ENCODE results near the gene DNAH17. TPM values are rescaled to one million over a fixed set of nuclear protein-coding genes. Genes with fewer than 3 reads are reported as not detected.
A peak's percentile ranks its signal among the peaks of the same experiment; 100 is the strongest.

Gene DNAH17
- total RNA-seq, 1 donor from 2014 or later, result 0.81 TPM

DNA sequence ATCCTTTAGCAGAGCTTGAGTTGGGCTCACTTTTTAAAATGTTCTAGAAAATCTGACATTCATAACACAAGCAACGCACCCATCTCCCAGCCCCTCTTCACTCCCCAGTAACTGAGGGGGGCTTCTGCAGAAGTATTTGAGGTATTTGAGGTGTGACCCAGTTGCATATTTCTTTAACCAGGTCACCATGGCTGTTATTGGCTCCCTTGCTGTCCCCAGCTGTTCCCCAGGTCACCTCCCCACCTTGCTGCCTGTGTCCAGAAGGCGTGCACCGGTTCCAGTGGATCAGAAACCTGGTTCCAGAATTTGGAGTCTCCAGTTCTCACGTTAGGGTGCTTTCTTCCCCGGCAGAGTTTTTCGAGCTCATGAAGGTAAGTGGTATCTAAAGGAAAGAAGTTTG lies 184.9 kb downstream of the DNAH17 start:
- DNase-seq (ENCODE audit: low spot score), result no peak
- intact Hi-C loops (cut with DNase I), result no loop called here

DNA sequence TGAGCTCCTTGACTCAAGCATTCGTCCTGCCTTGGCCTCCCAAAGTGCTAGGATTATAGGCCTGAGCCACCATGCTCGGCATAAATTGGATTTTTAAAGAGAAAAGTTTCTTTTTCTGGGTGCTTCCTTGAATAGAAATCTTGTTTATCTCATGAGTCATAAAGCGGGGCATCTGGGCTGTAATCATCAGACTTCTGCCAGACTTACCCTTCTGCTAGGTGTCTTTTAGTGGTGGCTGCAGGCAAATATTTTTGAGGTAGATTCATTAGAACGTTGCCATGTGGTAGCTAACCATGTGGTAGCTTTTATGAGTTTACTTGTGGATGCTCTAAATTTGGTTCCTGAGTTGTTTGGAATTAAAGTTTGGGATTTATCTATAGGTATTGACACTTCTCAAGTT lies 185.4 kb downstream of the DNAH17 start:
- no peak for DNase-seq (ENCODE audit: low spot score)
- intact Hi-C loops (cut with DNase I), result no loop called here

DNA sequence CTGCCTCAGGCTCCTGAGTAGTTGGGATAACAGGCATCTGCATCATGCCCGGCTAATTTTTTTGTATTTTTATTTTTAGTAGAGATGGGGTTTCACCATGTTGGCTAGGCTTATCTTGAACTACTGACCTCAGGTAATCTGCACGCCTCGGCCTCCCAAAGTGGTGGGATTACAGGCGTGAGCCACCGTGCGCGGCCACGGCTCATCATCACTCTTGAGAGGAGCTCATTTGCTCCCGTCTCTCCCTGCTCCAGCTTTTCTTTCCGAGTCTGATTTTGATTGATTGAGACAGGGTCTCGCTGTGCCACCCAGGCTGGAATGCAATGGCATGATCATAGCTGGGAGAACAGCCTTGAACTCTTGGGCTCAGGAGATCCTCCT lies 186.2 kb downstream of the DNAH17 start:
- no peak for DNase-seq (ENCODE audit: low spot score)
- intact Hi-C loops (cut with DNase I), result no loop called here

DNA sequence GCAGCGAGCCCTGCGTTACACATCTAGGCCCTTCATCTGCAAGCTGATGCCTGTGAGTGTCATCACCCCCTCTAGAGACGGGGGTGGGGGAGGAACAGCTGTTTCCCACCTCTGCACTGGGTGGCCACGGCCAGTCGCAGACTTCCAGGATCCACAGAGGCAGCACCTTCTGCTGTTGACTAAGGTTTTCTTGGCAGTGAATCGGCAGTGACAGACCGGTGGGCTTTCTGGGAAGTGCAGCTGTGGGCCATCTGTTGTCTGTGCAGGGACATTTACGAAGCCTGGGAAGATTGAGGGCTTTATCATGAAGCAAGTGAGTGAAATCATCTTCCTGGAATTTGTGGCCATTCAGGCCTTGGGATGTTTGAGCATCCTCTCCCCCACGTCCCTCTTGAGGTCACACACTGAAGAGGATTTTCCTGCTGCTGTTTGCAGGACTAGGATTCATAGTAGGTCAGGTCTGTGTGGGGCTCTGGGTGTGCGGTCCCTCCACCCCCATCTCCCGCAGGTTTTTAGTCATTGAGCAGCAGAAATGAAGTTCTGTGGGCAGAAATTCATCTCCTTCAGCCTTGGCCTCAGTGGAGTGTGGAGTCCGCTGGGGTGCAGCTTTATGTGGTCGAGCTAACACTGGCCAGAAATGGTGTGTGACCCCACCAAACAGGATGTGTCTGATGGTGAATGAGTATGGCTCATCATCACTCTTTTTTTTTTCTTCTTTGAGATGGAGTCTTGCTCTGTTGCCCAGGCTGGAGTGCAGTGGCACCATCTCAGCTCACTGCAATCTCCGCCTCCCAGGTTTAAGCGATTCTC lies 186.8 kb downstream of the DNAH17 start:
- intact Hi-C loops (cut with DNase I), result no loop called here

DNA sequence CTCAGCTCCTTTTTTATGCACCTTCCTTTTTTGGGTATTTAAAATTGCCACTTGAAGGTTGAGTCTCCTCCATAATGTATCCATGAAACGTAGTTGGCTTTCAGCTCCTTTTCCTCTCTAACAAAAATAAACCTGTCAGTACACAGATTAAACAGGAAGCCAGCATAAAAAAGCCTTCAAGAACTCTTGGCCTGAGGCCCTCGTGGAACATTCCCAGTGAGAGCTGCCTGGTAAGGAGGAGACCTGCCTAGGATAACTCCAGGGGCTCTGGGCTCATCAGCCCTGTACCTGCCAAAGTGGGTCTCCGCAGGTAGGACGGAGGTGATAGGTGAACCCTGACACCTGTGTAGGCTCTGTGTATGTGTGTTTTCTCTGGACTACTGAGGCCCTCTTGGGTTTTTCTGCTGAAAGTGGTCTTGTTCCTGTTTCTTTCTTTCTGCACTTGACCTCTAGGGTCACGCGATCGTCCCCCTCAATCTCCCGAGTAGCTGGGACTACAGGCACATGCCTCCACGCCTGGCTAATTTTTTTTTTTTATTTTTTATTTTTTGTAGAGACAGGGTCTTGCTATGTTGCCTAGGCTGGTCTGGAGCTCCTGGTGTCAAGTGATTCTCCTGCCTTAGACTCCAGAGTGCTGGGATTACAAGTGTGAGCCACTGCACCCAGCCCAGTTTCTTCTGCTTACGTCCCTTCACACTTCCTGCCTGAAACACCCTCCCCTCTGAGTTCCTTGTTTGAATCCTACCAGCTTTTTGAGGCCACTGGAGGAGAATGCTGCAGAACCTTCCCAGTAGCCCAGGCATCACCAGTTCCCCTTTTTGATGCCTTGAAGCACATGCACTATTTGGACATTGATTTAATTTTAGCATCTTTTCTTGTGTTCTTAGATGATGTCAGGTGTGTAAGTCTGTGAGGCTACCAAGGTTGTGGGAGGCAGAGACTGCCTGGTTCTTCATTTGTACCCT lies 188.9 kb downstream of the DNAH17 start:
- intact Hi-C loops (cut with DNase I), result loop anchor here (2.0 kb wide), 1 partner anchor 27 kb away; no protein-coding TSS in a partner anchor
- DNase-seq (ENCODE audit: low spot score), result no peak

More for the DNA sequence above, 186.8 kb downstream of the DNAH17 start:
- DNase-seq (ENCODE audit: low spot score), result no peak

DNA sequence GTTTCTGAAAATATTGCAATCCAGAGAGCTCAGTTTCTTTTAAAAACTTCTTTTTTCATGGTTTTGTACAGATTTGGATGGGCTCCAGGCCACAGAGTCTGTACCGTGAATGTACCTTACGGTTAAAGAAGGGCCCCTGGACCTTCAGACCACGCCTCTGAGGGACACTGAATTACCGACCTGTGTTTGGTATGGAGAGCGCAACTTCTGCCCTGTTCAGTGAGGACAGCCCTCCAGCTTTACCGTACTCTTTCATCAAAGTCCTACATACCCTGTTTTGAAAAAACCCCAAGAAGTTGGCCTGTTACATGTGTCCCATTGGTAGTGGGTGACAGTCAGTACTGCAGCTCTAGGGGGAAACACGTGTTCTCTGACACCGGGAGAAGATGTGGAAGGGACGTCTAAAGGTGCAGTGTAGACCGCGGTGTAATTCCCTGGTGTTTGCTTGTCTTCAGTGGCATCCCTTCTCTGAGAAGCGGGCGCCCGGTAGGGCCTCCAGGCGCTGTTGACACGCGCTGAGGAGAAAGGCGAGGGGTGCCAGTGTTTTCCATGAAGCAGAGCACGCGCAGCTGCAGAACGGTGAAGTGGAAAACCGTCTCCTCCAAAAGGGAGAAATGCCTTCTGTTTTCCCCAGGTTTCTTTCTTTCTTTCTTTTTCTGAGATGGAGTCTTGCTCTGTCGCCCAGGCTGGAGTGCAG lies 192.6 kb downstream of the DNAH17 start:
- intact Hi-C loops (cut with DNase I), result no loop called here
- DNase-seq (ENCODE audit: low spot score), result no peak

DNA sequence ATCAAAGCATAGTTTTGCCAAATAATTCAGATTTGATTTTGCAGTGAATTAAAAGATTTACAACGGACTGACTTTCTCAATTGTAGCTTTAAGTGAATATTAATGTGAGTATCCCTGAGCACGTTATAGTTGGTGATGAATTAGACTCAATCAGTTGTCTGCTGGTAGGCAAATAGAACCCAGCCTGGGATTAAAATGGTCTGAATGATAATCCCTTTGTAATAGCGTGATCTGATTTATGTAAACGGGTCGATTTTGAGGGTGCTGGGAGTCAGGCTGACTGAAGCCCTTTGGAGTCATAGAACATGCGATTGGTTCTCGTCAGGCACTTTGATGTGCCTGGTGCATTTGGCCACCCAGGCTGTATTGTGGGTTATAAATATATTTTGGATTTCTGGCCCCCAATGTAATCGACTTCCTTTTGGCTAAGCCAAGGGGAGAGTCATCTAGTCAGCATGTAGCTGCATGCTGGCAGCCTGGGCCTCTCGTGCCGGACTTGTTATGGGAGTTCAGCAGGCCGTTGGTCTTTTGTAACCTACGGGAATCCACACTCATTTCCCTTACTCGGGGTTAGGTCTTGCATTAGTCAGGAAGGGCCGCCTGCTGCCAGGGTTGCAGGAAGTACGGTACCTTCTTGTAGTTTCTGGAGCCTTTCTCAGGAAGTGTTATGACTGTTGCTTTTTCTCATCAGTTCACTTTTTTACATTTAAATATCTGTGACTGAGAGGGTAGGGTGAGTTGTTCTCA lies 193.3 kb downstream of the DNAH17 start:
- DNase-seq (ENCODE audit: low spot score), result peak; percentile 92
- intact Hi-C loops (cut with DNase I), result no loop called here

DNA sequence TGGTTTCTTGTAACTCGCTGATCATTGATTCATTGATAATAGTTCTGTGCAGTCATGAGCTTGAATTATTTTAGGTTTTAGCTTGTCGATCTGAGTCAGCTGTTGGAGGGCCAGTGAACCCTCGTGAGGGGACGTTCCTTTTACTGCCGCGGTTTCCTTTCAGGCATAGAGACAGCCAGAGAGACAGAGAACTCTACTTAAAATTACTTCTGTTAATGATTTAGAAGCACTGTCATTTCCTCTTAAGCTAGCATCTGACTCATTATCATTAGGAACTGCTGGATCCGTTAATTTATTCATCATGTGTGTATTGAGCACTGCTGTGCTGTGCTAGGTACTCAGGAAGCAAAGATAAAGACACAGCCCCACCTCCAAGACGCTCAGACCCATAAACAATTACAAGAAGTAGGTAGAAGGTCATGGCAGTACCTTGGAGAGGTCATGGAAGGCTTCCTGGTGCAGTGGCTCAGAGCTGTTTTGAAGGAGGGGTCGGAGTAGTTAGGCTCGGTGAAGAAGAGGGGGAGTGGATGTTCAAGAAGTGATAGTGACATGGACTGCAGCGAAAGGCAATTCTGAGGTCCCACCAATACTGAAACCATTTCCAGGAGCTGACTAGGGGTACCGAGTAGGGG lies 195.5 kb downstream of the DNAH17 start:
- intact Hi-C loops (cut with DNase I), result no loop called here
- DNase-seq (ENCODE audit: low spot score), result no peak

DNA sequence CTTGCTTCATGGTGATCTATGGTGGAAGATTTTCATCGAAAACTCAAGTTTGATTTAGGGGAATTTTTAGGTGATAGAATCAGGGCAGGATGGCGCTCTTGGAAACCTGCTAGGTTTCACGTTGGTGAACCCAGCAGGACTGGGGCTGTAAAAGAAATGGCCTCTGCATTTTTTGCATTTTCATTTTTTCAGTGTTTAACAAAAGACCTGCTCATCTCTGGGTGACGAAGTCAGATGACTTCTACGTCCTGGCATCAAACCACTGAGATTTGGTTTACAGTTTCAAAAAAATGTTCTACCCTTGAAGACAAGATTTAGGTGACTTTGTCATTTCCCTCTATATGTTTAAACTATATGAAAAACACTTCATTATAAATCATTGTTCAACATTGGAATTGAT lies 196.8 kb downstream of the DNAH17 start:
- DNase-seq (ENCODE audit: low spot score), result no peak
- intact Hi-C loops (cut with DNase I), result no loop called here

DNA sequence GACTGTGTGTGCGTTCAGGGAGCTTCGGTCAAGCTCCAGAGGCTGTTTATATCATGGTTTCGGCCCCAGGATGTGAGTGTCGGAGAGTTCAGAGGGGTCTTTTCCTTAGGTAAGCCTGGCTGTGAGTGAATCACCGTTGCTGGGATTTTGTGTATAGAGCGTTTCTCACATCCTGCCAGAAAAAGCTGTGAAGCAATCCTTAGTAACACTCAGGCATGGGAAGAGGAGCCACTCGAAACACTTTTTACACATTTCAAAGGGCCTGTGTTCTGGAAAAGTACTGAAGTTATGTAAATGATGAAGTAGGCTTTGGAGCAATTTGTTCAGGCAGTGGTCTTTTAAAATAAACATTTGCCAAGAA lies 198.1 kb downstream of the DNAH17 start:
- DNase-seq (ENCODE audit: low spot score), result no peak
- intact Hi-C loops (cut with DNase I), result no loop called here

DNA sequence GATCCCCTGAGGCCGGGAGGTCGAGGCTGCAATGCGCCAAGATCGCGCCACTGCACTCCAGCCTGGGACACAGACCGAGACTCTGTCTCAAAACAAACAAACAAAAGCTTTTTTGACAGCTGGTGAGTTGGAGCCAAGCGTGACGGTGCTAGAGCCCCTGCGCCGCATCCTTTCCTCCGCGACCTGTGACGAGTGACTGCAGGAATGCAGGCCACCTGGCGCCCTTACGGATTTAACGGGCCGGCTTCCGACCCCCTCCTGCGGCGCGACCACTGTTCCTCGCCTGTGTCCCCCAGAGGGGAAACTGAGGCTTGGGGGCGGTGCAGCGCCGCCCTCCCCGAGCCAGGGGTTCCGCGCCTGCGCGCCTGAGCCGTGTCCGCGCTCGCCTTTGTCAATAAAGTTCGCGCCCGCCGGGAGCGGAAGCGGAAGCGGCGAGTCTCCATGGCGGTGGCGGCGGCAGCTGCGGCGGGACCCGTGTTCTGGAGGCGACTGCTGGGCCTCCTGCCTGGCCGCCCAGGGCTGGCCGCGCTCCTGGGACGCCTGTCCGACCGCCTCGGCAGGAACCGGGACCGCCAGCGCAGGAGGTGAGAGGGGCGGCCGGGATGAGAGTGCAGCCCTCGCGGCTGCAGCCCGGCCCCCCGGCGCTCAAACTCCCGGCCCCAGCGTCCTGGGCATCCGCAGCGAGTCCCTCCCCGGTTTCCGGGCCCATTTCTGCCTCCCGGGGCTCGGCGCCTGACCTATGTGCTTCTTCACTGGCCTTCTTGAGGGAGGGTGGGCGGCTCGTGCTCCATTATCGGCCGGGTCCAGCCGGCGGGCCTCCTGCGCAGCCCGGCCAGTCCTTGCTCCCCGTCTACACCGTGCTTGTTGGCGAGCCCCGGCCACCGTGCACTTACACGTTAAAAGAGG lies 198.7 kb downstream of the DNAH17 start, which contains the start of gene PGS1:
PGS1 (plus strand) TSS at position 425 of the 906 bp plus-strand sequence; CDS start at position 442, 17 bp downstream.
- peak; percentile 95 for DNase-seq (ENCODE audit: low spot score)
- intact Hi-C loops (cut with DNase I), result no loop called here

DNA sequence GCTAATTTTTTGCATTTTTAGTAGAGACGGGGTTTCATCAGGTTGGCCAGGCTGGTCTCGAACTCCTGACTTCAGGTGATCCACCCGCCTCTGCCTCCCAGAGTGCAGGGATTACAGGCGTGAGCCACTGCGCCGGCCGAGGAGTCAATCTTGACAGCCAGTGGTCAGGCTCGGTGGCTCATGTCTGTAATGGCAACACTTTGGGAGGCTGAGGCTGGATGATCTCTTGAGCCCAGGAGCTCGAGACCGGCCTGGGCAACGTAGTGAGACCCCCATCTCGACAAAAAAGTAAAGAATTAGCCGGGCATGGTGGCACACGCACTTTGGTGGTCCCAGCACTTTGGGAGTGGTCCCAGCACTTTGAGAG lies 199.4 kb downstream of the DNAH17 start:
- intact Hi-C loops (cut with DNase I), result no loop called here
- DNase-seq (ENCODE audit: low spot score), result no peak

DNA sequence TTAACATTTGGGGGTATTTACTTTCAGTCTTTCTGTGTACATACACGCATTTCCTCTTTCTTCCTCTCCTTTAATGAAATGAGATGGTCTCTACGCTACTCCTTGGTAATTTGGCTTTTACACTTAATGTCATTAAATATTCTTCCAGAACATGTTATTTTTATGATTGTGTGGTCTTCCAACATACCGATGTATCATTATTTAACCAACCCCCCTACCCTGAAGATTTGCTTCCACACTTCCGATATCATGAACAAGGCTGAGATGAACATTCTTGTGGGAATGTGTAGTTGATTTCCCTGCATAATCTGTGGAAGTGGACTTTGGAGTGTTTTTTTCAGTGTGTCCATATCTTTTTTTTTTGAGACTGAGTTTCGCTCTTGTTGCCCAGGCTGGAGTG lies 201.0 kb downstream of the DNAH17 start:
- intact Hi-C loops (cut with DNase I), result no loop called here
- no peak for DNase-seq (ENCODE audit: low spot score)

DNA sequence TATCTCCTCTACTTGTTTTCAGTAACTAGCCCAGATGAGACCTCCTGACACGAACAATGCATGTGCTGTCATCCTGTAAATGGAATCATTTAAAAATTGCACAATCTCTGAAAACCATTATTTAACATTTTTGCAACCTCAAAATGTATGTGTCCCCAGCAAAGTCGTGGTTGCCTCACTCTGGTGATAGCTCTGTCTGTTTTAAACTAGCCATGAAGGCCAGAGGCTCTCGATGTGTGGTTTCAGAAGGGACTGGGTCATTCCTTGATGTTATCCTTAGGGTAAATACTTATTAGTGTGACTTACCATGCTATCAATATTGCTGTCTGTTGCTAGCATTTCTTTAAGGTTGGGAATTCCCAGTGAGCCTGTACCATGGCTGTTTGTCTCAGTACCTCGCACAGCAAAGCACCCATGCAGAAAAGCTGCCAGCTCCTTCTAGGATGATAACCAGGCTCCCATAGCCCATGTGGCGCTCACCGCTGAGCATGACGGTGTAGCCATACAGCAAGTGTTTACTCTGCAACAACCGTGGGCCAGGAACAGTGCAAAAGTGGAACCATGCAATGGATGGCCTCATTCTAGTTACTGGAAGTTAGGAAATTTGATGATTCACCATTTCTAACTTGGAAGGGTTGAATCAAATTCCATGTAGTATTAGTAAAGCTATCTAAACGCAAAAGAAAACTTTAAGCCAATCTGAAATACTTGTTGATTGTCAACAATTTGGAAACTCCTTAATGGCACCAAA lies 201.6 kb downstream of the DNAH17 start:
- no peak for DNase-seq (ENCODE audit: low spot score)
- intact Hi-C loops (cut with DNase I), result no loop called here

DNA sequence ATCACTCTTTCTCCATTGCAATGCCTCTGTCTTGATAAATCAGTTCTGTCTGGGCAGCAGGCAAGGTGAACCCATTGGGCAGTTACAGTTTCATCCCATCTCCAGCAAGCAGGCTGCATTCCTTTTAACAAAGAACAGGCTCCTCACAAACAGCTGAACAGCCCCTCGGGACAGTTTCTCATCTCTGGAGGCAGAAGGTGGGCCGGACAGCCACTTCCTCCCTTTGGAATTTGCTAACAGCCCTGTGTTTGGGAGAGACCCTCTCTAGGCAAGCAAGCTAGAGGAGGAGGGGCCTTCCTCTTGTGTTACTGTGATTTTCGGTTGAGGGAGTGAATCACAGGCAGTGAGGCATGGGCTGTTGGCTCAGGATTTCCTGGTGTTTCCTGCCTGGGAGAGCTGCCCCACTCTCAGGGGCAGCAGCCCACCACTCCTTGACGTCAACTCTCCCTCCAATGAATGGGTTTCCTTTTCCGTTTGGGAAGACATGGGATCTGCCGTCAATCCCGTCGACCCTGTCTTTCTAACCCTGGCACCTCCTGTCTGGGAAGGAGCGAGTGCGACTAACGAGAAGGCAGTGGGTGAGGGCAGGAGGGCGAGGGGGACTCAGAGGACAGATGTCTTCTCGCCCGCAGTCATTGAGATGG lies 202.4 kb downstream of the DNAH17 start:
- intact Hi-C loops (cut with DNase I), result no loop called here
- DNase-seq (ENCODE audit: low spot score), result no peak

DNA sequence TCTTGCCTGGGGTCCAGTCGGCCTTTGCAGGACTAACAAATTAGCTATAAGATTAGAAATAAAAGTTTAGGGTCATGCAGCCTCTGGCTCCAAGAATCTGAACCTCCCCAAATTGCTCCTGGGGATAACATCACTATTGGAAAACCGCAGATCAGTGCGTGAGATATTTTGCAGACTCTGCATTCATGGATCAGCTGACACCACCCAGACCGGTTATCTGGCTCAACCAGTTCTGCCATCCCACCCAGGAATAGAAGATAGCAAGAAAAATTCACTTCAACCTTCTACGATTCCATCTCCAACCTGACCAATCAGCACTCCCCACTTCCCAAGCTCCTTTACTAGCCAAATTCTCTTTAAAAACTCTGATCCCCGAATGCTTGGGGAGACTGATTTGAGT lies 203.0 kb downstream of the DNAH17 start:
- intact Hi-C loops (cut with DNase I), result no loop called here
- no peak for DNase-seq (ENCODE audit: low spot score)

Data from cardiac septum (tissue), 1 donor.